K562 treated with DMSO at 1 percent for 4 hours (cell line): ENCODE data around the gene PPP3R1. TPM values are rescaled to one million over a fixed set of nuclear protein-coding genes. Genes with fewer than 3 reads are reported as not detected.

Experiments used
- total RNA-seq: library from RNA; unstranded; fragments of 300-600 nt; gene quantifications from 2 replicates; pipeline ENCODE4 v1.2.3, GENCODE V29; 2022; ENCODE audit not compliant: insufficient read depth

PPP3R1 gene
- total RNA-seq, result 28.0 and 34.6 TPM in 2 replicates

GRCh38 chr2:68252400-68253218, at the start of gene PPP3R1:
TSS of gene PPP3R1 (minus strand) at chr2:68252532. CDS start at chr2:68252127, 405 bp downstream.

DNA sequence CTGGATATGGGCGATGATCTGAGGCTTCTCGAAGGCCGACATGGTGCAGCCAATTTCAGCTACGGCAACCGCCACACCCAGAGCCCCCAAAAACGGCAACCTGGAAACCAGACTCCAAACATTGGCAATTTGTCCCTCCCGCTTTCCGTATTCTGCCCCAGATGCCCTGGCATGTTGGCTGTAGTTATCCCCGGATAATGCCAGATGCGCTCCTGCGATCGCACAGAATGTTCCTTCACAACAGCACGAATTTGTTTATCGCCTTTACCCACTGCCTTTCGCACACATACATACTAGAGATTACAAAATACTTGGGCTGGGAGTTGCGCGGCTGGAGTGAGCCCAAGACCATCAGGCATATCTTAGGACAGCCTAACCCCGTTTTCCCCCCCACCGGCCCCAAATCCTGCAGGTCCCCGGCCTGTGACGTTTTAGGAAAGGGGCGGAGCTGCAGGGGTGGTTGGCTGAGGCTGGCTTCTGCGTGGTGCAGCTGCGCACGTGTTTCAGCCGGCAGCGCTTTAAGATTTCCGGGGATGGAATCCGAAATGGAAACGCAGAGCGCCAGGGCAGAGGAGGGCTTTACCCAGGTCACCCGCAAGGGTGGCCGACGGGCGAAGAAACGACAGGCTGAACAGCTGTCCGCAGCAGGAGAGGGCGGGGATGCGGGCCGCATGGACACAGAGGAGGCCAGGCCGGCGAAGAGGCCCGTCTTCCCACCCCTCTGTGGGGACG, 94.8 kb downstream of the PPP3R1 start, which contains the start of gene PNO1:
TSS of gene PNO1 (plus strand) at position 487 of the 732 bp plus-strand sequence. CDS start at position 534, 47 bp downstream.

Other genes starting within 250 kb of the PPP3R1 start
- gene C1D, start 189.5 kb downstream of the PPP3R1 start, total RNA-seq, result 18.4 and 28.0 TPM in 2 replicates
- 7.8 and 10.4 TPM in 2 replicates for gene PNO1, start 94.6 kb downstream of the PPP3R1 start, total RNA-seq
- 1.5 and 1.6 TPM in 2 replicates for gene CNRIP1, start 67.4 kb upstream of the PPP3R1 start, total RNA-seq
- 1.1 and 1.7 TPM in 2 replicates for gene PLEK, start 112.8 kb upstream of the PPP3R1 start, total RNA-seq
- 0.76 and 1.2 TPM in 2 replicates for gene FBXO48, start 214.8 kb upstream of the PPP3R1 start, total RNA-seq
- 0.81 and 1.2 TPM in 2 replicates for gene APLF, start 215.1 kb upstream of the PPP3R1 start, total RNA-seq